ENCODE measurements around the gene PROM1.
A peak's percentile ranks its signal among the peaks of the same experiment; 100 is the strongest.

The PROM1 gene

GRCh38 chr4:16065066-16065465, 18.8 kb downstream of the PROM1 start:
- no peak for DNase-seq (ENCODE audit: low spot score)

- DNase-seq (ENCODE audit: low spot score), result no peak
Observed at GRCh38 chr4:16062601-16063000, 21.2 kb downstream of the PROM1 start.

DNA sequence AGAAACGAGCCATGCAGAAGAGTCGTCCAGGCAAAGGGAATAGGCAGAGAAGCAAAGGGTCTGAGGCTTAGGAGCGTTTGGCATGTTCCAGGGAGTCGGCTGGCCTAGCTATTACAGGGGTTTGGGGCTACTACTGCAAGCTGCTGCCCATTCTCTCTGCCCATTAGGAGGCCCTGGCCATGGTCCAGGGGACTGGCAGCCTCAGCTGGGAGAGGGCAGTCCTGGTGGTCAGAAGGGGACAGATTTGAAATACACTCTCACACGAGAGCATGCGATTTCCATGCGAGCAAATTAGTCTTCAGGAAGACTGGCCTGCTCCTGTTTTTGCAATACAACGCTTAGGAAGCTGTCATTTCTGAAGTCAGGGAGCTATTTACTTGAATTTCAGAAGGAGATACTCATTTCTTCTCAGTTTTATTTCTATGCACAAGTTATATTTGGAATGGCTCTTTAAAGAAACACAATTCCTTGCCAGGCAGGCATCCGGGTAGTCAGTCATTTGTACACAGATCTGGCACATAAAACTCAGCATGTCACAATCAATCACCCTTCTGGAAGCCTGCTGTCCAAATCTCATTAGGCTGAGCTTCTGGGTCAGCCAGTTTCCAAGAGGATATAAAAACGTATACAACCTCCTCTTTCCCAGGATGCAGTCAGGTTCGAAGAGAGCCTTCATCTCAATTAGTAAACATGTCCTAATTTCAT, 27.0 kb downstream of the PROM1 start:
- DNase-seq (ENCODE audit: low spot score), result no peak

DNA sequence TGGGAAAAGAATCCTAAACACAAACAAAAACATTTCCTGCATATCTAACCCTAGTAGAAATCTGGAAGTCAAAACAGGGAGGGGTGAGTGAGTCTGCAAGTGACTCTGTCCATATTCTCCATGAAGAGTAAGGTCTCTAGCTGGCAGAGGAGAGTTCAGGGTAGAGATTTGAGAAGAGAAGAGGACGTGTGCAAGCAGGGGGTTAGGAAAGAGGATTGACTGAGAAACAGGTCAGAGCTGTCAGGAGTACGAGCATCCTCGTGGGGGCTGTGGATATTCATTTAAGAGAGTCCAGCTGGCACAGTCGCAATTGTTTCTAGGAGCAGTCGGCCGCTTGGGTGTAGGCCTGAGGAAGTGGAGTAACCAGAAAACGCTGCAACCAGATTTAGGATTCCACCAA, 27.9 kb downstream of the PROM1 start:
- no peak for DNase-seq (ENCODE audit: low spot score)

GRCh38 chr4:16055471-16055870, 28.4 kb downstream of the PROM1 start:
- no peak for DNase-seq (ENCODE audit: low spot score)

GRCh38 chr4:16052939-16053338, 30.9 kb downstream of the PROM1 start:
- DNase-seq (ENCODE audit: low spot score), result no peak

DNA sequence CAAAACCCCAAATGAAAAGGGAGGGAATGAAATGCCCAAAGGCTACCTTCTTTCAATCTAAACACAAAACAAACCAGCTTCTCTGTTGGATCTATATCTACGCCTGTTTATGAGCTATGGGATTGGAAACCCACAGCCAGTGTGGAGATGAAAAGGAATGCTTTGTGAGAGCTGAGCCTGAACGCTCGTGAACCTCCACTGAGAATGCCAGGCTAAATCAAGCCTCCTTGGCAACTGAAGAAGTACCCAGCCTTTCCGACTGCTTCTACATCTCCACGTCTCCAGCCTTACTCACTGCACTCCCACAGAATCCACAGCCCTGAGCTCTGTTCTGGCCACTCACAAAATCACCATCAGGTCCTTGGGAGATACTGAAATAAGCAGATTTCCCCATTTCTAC, 31.8 kb downstream of the PROM1 start:
- DNase-seq (ENCODE audit: low spot score), result no peak

GRCh38 chr4:16051132-16051531, 32.7 kb downstream of the PROM1 start:
- no peak for DNase-seq (ENCODE audit: low spot score)

- no peak for DNase-seq (ENCODE audit: low spot score)
Observed at GRCh38 chr4:16050669-16051068, 33.2 kb downstream of the PROM1 start.

DNA sequence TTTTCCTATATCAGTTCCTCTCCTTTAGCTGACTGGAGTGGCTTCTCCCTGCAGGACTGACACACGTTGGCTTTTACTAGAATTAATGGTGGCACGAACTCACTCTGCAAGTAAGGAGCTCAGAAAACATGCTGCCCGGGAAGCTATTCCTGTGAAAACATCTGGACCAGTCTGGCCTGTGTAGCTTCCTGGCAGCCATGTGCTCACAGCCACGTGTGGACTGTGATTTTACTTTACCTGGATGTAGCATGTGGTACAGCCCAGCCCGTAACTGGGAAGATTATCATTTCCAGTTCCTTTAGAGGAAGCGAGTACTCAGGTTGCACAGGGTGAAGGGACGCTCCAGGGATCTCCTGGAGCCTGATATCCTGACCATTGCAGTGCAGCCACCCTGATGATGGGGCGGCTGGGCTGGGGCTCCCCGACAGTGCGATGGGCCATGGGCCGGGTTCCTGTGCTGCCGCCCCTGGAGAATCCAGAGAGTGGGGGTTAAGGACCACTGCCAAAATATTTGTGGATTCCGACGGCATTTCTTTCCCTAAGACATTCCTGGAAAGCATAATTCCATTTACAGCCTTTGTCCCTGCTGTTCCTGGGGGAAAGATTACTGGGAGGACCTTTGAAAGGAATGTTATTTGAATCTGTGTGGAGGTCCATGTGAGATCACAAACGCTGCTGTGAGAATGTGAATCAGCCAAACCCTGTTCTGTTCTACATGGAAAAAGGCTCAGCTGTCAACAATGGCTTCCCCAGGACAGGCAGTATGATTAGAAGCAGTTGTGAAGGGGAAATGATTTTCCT, 35.0 kb downstream of the PROM1 start:
- DNase-seq (ENCODE audit: low spot score), result no peak

DNA sequence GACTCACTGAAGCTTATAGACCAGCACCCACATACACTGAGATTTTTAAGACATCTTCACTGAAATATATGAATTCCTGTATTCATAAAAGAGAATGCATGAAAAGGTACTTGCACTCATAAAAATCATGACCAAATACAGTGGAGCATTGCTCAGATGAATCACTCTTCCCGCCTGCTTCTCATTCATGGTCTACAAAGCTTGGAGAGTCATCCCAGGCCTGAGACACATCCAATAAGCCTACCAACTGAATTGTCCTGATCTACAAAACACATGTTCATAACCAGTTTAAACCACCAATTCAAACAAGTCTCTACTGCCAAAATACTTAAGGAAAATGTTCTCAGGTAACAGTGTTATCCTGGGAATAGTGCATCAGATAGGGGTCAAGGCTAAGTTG, 38.1 kb downstream of the PROM1 start:
- no peak for DNase-seq (ENCODE audit: low spot score)

DNA sequence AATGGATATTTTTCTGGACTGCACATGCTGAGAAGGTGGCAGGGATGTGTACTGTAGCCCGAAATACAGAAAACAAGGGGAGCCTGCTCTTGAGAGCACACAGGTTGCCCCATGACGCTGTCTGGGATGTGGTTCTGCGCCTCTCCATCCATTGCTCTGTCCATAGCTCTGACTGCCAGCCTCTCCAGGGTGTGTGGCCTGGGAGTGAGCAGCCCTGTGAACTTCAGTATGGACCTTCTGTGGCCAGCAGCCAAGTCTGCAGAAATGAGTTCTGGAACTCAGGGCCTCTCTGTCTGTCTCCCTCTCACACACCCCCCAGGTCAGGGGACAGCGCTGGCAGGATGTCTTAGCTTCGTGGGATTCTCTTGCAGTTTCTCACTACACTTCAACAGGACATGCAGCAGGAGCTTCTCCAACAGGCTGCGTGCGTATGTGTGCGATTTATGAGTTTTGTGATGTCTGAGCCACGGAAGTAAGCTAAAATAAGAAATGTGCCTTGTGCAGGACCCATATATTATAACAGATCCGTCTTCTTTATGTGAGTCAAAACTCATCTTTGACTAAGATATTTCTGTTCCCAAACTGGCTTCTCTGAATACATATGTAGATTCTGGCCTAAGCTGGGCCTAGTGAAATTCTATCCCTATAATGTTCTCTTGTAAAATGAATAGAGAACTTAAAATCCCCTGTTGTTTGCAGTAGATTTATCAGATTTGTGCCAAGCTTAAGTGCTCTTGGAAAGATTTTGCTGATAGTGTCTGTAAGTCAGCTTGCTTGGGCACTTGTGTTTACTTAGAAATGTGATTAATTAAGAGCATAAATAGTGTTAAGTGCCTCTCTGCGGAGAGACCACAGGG, 40.0 kb downstream of the PROM1 start:
- DNase-seq (ENCODE audit: low spot score), result no peak

GRCh38 chr4:16039139-16039538, 44.7 kb downstream of the PROM1 start:
- no peak for DNase-seq (ENCODE audit: low spot score)

- DNase-seq (ENCODE audit: low spot score), result no peak
Observed at GRCh38 chr4:16037901-16038300, 45.9 kb downstream of the PROM1 start.

DNA sequence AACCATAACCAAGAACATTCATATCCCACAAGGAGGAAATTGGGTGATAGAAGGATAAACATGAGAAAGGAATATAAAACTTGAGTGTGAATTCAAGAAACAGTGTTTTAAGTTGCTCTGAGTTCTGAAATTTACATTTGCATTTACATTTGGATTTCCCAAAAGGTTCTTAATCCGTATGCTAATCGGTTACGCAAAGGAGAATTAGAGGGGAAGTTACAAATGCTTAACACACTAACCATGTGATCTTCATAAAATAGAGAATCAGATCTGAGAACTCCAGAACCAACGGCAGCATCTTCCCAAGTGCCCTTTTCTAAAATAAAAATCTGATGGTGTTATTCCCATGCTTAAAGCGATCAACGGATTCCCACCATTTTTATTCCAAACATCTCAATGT, 48.0 kb downstream of the PROM1 start:
- DNase-seq (ENCODE audit: low spot score), result no peak

- DNase-seq (ENCODE audit: low spot score), result no peak
Observed at GRCh38 chr4:16034010-16034748, 49.6 kb downstream of the PROM1 start.

DNA sequence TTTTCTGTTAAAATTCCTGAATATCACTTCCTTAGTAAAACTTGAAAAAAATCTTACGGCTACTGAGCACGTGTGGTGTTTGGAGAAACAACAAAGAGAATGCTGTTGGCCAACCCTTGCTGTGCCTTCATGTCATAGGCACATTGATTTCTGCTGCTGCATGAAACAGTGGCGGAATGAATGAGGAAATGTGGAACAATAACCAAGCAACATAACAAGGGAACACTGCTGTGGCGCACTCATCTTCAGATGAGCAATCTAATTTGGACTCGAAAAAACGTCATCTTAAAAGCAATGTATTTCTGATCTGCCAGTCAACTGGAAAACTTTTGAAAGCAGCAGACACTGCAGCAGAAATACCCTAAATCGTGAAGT, 51.4 kb downstream of the PROM1 start:
- DNase-seq (ENCODE audit: low spot score), result no peak

GRCh38 chr4:16031546-16032395, 52.1 kb downstream of the PROM1 start:
- no peak for DNase-seq (ENCODE audit: low spot score)

DNA sequence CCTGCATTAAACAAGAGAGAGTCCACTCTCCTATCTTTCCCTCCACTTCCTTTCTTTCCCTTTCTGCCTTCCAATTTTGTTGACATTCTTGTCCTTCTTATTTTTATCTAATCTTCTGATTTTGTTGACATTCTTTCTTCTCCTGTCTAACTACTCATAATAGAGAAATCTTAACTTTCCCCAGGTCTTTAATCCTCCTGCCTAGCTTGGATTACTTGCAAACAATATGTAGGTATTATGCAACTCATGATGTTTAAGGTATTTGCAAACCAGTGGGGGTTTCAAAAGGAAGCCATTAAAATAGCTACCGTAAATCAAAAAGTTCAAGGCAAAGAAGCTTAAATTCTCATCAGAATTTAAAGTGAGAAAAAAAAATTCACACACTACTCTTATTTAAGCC, 53.9 kb downstream of the PROM1 start:
- no peak for DNase-seq (ENCODE audit: low spot score)

- DNase-seq (ENCODE audit: low spot score), result no peak
Observed at GRCh38 chr4:16029262-16029661, 54.6 kb downstream of the PROM1 start.

DNA sequence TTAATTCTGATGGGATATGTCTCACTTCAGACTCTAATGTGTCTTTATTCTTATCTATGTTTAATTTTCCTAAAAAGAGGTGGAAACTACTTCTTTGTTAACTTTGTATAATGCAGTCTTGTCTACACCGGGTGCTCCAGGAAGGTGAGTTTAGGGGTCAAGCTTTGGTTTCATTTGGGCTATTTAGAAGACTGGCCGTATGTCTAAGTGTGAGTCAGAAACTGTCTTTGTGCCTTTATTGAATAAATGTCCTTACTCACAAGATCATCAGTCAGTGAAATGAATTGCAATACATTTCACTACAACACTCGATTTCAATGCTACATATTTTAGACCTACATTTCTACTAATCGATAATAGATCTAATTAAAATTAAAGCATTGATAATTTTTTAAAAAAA, 56.2 kb downstream of the PROM1 start:
- peak; percentile 37 for DNase-seq (ENCODE audit: low spot score)
